ENCODE measurements around the gene SHMT1.

GRCh38 chr17:18285296-18285695 lies 78.1 kb downstream of the SHMT1 start:
- TF ChIP-seq SUZ12 (IDR thresholded peaks at IDR 0.05) (no peak), FOXA1 (IDR thresholded peaks at IDR 0.05) (no peak), SP1 (IDR thresholded peaks at IDR 0.05) (no peak), ELF4 (IDR thresholded peaks at IDR 0.05) (no peak), NFRKB (IDR thresholded peaks at IDR 0.05) (no peak)

Measured in HEK293T (cell line).